Astrocyte (in vitro differentiated cells and primary cell): ENCODE measurements around the gene WASF2.
"Not testable (repeated sequence)": the region's sequence is repeated elsewhere in the genome, so short reads cannot be mapped to it uniquely, and the experiment has no call there.

Experiments
- EZH2 ChIP-seq: IDR thresholded peaks from 2 replicates; pipeline ENCODE4 v1.6.1; 2012; ENCODE audit warnings: mild to moderate bottlenecking, low read length, inconsistent platforms; ENCODE audit not compliant: insufficient read depth
- TF ChIP-seq, protein P1 (sequence below): IDR thresholded peaks from 2 replicates; pipeline ENCODE4 v1.5.1; 2011; ENCODE audit warnings: low read depth, mild to moderate bottlenecking, inconsistent platforms, low read length, moderate library complexity; ENCODE audit not compliant: insufficient read depth

DNA sequence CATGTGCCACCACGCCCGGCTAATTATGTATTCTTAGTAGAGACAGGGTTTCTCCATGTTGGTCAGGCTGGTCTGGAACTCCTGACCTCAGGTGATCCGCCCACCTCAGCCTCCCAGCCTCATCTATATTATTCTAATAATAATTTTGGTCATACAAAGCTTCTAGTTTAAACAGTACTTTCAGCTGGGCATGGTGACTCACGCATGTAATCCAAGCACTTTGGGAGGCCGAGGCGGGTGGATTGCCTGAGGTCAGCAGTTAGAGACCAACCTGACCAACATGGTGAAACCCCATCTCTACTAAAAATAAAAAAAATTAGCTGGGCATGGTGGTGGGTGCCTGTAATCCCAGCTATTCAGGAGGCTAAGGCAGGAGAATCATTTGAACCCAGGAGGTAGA is 26.1 kb downstream of the WASF2 start:
- TF ChIP-seq, protein P1, sequence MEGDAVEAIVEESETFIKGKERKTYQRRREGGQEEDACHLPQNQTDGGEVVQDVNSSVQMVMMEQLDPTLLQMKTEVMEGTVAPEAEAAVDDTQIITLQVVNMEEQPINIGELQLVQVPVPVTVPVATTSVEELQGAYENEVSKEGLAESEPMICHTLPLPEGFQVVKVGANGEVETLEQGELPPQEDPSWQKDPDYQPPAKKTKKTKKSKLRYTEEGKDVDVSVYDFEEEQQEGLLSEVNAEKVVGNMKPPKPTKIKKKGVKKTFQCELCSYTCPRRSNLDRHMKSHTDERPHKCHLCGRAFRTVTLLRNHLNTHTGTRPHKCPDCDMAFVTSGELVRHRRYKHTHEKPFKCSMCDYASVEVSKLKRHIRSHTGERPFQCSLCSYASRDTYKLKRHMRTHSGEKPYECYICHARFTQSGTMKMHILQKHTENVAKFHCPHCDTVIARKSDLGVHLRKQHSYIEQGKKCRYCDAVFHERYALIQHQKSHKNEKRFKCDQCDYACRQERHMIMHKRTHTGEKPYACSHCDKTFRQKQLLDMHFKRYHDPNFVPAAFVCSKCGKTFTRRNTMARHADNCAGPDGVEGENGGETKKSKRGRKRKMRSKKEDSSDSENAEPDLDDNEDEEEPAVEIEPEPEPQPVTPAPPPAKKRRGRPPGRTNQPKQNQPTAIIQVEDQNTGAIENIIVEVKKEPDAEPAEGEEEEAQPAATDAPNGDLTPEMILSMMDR: not testable (repeated sequence)
- not testable (repeated sequence) for TF ChIP-seq EZH2
